Epidermal melanocyte (primary cell): Measurements from ENCODE around the gene RAD9A.
A peak's percentile ranks its signal among the peaks of the same experiment; 100 is the strongest.

ENCODE experiments used
- DNase-seq: peaks from one replicate; pipeline ENCODE4 v3.0.0; 2011; ENCODE audit warnings: low spot score; ENCODE audit not compliant: insufficient read length

RAD9A gene

GRCh38 chr11:67391304-67392182, at the start of gene RAD9A:
RAD9A (plus strand) TSS chr11:67391986; CDS start chr11:67392045, 59 bp downstream.
- DNase-seq = peak; percentile 99

DNA sequence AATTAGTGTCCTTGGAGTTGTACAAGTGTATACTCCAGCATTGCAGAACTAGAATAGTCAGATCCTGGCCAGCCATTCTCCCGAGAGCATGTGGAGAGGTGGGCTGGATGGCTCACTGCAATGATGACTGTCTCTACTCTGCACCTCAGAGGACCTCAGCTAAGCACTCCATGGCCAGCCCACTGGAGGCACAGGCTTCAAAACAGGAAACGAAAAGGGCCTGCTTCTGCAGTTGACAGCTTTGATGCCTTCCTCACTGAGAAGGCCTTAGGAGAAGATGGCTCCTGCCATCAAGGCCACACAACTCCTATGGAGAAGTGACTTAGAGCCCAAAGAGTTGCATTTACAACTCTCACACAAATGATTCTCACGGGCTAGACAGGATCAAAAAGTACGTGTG, 47.5 kb upstream of the RAD9A start:
- DNase-seq = no peak

- no peak for DNase-seq
These were observed 46.4 kb upstream of the RAD9A start for GRCh38 chr11:67345247-67345919.

- no peak for DNase-seq
These were observed 45.6 kb upstream of the RAD9A start for GRCh38 chr11:67345920-67346819.

DNA sequence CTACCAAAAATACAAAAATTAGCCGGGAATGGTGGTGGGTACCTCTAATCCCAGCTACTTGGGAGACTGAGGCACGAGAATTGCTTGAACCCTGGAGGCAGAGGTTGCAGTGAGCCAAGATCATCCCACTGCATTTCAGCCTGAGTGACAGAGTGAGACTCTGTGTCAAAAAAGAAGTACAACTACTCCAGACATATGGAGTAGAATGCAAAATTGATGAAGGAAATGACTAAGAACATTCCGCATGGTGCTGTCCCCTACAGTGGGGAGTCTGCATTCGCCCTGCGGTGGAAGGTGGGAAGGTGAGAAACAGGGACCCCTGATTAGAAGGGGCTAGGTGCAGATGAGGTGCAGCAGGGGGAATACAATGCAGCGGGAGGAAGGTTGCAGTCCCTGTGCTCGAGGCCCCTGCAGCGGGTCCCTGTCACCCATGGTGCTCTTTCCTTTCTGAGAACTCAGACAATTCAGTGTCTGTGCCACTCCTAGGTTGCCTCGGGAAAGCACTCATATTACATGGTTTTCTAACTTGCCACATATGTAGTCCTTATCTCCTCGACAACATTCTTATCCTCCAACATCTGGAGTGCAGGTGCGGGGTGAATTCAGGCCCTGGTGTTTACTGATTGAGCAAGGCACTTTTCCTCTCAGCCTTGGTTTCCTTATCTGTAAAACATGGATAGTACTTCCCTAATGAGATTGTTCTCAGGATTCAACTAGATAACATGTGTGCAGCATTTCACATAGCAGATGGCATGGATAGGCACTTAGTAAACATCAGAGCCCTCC, 43.6 kb upstream of the RAD9A start:
- DNase-seq = no peak

DNA sequence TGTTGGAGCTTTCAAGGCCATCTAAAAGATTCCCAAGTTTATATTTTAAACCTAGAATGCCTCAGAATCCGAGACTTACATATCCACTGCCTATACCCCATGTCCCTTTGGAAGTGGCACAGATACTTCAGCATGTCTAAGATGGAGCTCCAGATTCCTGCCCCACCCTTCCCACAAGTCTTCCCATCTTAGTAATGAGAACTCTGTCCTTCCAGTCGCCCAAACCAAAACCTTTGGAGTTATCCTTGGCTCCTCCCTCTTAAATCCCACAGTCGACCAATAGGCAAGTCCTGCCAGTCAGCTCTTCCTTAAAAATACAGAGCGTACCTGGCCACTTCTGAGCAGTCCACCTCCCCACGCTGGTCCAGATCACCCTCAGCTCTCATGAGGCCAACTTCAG, 42.8 kb upstream of the RAD9A start:
- DNase-seq = no peak

DNA sequence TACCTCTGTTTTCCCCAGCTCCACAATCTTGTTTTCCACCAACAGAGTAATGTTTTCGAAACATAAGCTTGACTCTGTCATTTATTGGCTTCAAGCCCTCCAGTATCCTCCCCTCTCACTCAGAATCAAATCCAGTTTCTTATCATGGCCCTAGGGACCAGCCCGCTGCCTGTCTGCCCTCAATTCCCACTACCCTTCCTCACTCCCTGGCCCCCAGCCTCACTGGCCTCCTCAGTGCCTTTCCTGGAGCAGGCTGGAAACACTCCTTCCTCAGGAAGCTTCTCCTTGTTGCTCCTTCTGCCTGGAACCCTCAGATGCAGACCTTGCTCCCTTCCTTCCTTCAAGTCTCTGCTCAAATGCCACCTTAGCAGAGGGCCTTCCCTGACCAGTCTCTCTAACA, 42.3 kb upstream of the RAD9A start:
- DNase-seq = no peak

- no peak for DNase-seq
These were observed 41.8 kb upstream of the RAD9A start for GRCh38 chr11:67349928-67350465.

DNA sequence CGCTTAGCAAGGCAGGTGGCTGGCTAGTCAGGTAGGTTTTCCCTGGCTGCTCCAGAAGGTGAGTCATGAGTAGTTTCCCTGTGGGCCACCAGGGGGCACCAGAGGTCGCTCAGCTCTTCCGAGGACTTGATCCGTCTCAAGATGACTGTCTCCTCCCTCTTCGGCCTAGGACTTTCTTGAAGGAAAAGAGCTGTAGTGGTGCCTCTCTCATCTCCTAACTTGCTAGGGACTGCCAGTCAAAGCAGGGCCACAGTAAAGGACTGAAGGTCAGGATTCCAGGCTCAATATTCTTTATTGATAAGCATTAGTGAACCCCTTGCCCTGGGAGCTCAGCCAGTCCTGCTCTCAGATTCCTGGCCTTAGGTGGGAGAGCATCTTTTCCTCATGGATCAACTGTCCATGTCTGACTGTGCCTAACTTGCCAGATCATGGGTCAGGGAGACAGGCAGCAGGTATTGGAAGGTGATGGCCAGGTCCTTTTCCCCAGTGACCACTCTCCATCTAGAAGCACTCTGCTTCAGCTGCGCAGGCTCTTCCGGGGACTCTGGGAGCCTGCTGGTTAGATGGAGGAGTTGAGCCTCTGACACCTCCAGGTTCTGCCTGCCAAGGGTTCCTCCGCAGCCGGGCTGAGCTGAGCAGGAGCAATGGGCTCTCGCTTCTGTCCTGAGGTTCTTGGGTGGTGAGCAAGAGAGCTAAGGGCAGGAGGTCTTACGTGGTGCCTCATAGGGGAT, 40.3 kb upstream of the RAD9A start:
- no peak for DNase-seq

- DNase-seq = no peak
These were observed 39.1 kb upstream of the RAD9A start for GRCh38 chr11:67352546-67353316.

DNA sequence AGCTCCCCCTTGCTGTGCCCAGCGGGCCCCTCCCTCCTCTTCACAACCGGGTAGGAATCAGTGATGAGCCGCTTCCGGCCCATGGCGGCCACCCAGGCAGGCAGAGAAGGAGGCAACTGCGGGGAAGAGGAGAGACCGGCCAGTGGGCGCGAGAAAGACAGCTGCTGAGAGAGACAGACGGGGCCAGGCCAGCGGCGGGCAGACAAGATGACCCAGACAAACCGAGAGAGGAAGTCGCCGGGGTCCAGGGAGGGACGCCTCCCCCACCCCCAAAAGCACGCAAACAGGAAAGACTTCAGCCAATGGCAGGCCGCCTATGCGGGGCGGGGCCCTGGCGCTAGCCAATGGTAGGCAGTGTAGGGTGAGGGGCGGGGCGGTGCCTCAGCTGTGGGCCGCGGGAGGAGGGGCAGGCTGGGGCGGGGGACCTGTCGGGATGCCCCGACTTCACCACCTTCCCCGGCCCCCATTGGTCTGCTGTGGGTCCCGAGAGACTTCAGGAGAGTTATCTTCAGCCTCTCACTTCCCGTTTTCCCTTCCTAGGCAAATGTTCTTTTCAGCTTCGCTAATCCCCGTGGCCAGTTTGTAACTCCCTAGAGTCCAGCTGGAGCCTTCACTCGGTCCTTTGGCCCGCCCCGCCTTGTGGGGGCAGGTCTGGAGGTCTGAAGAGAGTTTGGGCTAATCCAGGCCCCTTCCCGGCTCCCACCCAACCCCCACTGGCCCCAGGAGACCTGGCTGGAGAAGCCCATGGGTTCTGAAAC, 38.3 kb upstream of the RAD9A start, which contains the start of gene POLD4:
Gene POLD4, minus strand, starts transcription at position 230 of the 758 bp plus-strand sequence. Its CDS starts 147 bp downstream, at position 83.
- peak; percentile 91 for DNase-seq

- DNase-seq = no peak
These were observed 37.4 kb upstream of the RAD9A start for GRCh38 chr11:67354075-67355022.

- DNase-seq = no peak
These were observed 36.6 kb upstream of the RAD9A start for GRCh38 chr11:67355023-67355793.

GRCh38 chr11:67355794-67356386, 35.9 kb upstream of the RAD9A start:
- no peak for DNase-seq

GRCh38 chr11:67356387-67356863, 35.4 kb upstream of the RAD9A start:
- no peak for DNase-seq
